ENCODE data around the gene PHYKPL. TPM values are rescaled to one million over a fixed set of nuclear protein-coding genes. Genes with fewer than 3 reads are reported as not detected.

PHYKPL gene
- total and polyA plus RNA-seq, 2 of the 13 experiments (the other 11 are each of a cell fraction or from before 2014, with no cell fraction given), result 18.0 to 78.6 TPM

GRCh38 chr5:178204182-178204934, 28.2 kb downstream of the PHYKPL start, which contains the start of gene HNRNPAB (continued):
- TF ChIP-seq, protein P1, sequence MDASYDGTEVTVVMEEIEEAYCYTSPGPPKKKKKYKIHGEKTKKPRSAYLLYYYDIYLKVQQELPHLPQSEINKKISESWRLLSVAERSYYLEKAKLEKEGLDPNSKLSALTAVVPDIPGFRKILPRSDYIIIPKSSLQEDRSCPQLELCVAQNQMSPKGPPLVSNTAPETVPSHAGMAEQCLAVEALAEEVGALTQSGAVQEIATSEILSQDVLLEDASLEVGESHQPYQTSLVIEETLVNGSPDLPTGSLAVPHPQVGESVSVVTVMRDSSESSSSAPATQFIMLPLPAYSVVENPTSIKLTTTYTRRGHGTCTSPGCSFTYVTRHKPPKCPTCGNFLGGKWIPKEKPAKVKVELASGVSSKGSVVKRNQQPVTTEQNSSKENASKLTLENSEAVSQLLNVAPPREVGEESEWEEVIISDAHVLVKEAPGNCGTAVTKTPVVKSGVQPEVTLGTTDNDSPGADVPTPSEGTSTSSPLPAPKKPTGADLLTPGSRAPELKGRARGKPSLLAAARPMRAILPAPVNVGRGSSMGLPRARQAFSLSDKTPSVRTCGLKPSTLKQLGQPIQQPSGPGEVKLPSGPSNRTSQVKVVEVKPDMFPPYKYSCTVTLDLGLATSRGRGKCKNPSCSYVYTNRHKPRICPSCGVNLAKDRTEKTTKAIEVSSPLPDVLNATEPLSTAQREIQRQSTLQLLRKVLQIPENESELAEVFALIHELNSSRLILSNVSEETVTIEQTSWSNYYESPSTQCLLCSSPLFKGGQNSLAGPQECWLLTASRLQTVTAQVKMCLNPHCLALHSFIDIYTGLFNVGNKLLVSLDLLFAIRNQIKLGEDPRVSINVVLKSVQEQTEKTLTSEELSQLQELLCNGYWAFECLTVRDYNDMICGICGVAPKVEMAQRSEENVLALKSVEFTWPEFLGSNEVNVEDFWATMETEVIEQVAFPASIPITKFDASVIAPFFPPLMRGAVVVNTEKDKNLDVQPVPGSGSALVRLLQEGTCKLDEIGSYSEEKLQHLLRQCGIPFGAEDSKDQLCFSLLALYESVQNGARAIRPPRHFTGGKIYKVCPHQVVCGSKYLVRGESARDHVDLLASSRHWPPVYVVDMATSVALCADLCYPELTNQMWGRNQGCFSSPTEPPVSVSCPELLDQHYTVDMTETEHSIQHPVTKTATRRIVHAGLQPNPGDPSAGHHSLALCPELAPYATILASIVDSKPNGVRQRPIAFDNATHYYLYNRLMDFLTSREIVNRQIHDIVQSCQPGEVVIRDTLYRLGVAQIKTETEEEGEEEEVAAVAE (CRISPR knock-in tag; IDR thresholded peaks at IDR 0.05; ENCODE audit: borderline replicate concordance), result peak; percentile 100
- TF ChIP-seq, protein P2, sequence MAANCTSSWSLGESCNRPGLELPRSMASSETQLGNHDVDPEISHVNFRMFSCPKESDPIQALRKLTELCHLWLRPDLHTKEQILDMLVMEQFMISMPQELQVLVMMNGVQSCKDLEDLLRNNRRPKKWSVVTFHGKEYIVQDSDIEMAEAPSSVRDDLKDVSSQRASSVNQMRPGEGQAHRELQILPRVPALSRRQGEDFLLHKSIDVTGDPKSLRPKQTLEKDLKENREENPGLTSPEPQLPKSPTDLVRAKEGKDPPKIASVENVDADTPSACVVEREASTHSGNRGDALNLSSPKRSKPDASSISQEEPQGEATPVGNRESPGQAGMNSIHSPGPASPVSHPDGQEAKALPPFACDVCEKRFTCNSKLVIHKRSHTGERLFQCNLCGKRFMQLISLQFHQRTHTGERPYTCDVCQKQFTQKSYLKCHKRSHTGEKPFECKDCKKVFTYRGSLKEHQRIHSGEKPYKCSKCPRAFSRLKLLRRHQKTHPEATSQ (CRISPR knock-in tag; IDR thresholded peaks at IDR 0.05; ENCODE audit: borderline replicate concordance), result peak; percentile 90
- TF ChIP-seq ZNF333 (CRISPR knock-in tag; IDR thresholded peaks at IDR 0.05; ENCODE audit: borderline replicate concordance) (0 out of 2 replicates have a peak, but pooled peaks have one; percentile 57), RBAK (CRISPR knock-in tag; IDR thresholded peaks at IDR 0.05) (no peak), ARNT2 (CRISPR knock-in tag; IDR thresholded peaks at IDR 0.05; ENCODE audit: low read depth) (peak; percentile 86), ZNF674 (CRISPR knock-in tag; IDR thresholded peaks at IDR 0.05; ENCODE audit: low read depth) (no peak), ZNF362 (CRISPR knock-in tag; IDR thresholded peaks at IDR 0.05; ENCODE audit: borderline replicate concordance) (0 out of 2 replicates have a peak, but pooled peaks have one; percentile 29), MXD4 (CRISPR knock-in tag; IDR thresholded peaks at IDR 0.05) (peak; percentile 95), MED13 (CRISPR knock-in tag; IDR thresholded peaks at IDR 0.05) (no peak; the same call in 1 of the 2 replicates), SCMH1 (CRISPR knock-in tag; IDR thresholded peaks at IDR 0.05; ENCODE audit: borderline replicate concordance) (no peak), KDM5A (IDR thresholded peaks at IDR 0.05; ENCODE audit: borderline replicate concordance, low read length) (no peak), ZNF44 (CRISPR knock-in tag; IDR thresholded peaks at IDR 0.05) (0 out of 2 replicates have a peak, but pooled peaks have one; percentile 61), CBFB (CRISPR knock-in tag; IDR thresholded peaks at IDR 0.05) (peak; percentile 80; the same call in 1 of the 2 replicates), ZNF775 (CRISPR knock-in tag; IDR thresholded peaks at IDR 0.05; ENCODE audit: borderline replicate concordance) (no peak), POLR2AphosphoS2 (IDR thresholded peaks at IDR 0.05; ENCODE audit: low read depth, low read length) (peak; percentile 83; the same call in 1 of the 2 replicates), MAFK (conservative IDR thresholded peaks at IDR 0.05 in 1 of 2, IDR thresholded peaks at IDR 0.05 in 1 of 2; ENCODE audit: low read length in 2 of 2) (no peak)
- TF ChIP-seq, protein P3, sequence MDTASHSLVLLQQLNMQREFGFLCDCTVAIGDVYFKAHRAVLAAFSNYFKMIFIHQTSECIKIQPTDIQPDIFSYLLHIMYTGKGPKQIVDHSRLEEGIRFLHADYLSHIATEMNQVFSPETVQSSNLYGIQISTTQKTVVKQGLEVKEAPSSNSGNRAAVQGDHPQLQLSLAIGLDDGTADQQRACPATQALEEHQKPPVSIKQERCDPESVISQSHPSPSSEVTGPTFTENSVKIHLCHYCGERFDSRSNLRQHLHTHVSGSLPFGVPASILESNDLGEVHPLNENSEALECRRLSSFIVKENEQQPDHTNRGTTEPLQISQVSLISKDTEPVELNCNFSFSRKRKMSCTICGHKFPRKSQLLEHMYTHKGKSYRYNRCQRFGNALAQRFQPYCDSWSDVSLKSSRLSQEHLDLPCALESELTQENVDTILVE (CRISPR knock-in tag; IDR thresholded peaks at IDR 0.05), result 0 out of 2 replicates have a peak, but pooled peaks have one; percentile 58
- TF ChIP-seq, protein P4, sequence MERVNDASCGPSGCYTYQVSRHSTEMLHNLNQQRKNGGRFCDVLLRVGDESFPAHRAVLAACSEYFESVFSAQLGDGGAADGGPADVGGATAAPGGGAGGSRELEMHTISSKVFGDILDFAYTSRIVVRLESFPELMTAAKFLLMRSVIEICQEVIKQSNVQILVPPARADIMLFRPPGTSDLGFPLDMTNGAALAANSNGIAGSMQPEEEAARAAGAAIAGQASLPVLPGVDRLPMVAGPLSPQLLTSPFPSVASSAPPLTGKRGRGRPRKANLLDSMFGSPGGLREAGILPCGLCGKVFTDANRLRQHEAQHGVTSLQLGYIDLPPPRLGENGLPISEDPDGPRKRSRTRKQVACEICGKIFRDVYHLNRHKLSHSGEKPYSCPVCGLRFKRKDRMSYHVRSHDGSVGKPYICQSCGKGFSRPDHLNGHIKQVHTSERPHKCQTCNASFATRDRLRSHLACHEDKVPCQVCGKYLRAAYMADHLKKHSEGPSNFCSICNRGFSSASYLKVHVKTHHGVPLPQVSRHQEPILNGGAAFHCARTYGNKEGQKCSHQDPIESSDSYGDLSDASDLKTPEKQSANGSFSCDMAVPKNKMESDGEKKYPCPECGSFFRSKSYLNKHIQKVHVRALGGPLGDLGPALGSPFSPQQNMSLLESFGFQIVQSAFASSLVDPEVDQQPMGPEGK (CRISPR knock-in tag; IDR thresholded peaks at IDR 0.05), result peak; percentile 34; the same call in 1 of the 2 replicates
